GM19099 (cell line): ENCODE measurements around the gene KCNMA1.

Source experiments
- POLR2A ChIP-seq: IDR thresholded peaks from 3 replicates; pipeline ENCODE4 v1.6.1; 2011; ENCODE audit warnings: low read depth; ENCODE audit not compliant: insufficient read length; ENCODE audit errors: extremely low read depth

KCNMA1 gene

GRCh38 chr10:77604941-77605351 lies 32.7 kb downstream of the KCNMA1 start:
- no peak for TF ChIP-seq POLR2A

GRCh38 chr10:77604063-77604462 lies 33.5 kb downstream of the KCNMA1 start:
- no peak for TF ChIP-seq POLR2A

- TF ChIP-seq POLR2A, result no peak
Measured at GRCh38 chr10:77603534-77603927, 34.1 kb downstream of the KCNMA1 start.

GRCh38 chr10:77602913-77603533 lies 34.6 kb downstream of the KCNMA1 start:
- TF ChIP-seq POLR2A, result no peak

- no peak for TF ChIP-seq POLR2A
Measured at GRCh38 chr10:77602231-77602912, 35.2 kb downstream of the KCNMA1 start.

GRCh38 chr10:77601488-77601887 lies 36.1 kb downstream of the KCNMA1 start:
- no peak for TF ChIP-seq POLR2A

- no peak for TF ChIP-seq POLR2A
Measured at GRCh38 chr10:77600640-77601039, 37.0 kb downstream of the KCNMA1 start.

GRCh38 chr10:77599651-77600050 lies 38.0 kb downstream of the KCNMA1 start:
- TF ChIP-seq POLR2A, result no peak

- TF ChIP-seq POLR2A, result no peak
Measured at GRCh38 chr10:77598606-77599005, 39.0 kb downstream of the KCNMA1 start.

- TF ChIP-seq POLR2A, result no peak
Measured at GRCh38 chr10:77597560-77597959, 40.0 kb downstream of the KCNMA1 start.

GRCh38 chr10:77594471-77594783 lies 43.2 kb downstream of the KCNMA1 start:
- no peak for TF ChIP-seq POLR2A

- no peak for TF ChIP-seq POLR2A
Measured at GRCh38 chr10:77593771-77594470, 43.7 kb downstream of the KCNMA1 start.

- TF ChIP-seq POLR2A, result no peak
Measured at GRCh38 chr10:77592946-77593636, 44.5 kb downstream of the KCNMA1 start.

GRCh38 chr10:77592510-77592909 lies 45.1 kb downstream of the KCNMA1 start:
- TF ChIP-seq POLR2A, result no peak

- TF ChIP-seq POLR2A, result no peak
Measured at GRCh38 chr10:77591238-77591880, 46.2 kb downstream of the KCNMA1 start.

- no peak for TF ChIP-seq POLR2A
Measured at GRCh38 chr10:77590344-77591237, 47.0 kb downstream of the KCNMA1 start.
